ENCODE data around the gene DOK1. TPM values are rescaled to one million over a fixed set of nuclear protein-coding genes. Genes with fewer than 3 reads are reported as not detected.
"Not testable (repeated sequence)": the region's sequence is repeated elsewhere in the genome, so short reads cannot be mapped to it uniquely, and the experiment has no call there.

The DOK1 gene
- total and polyA plus RNA-seq, 2 donors: 6.0 to 18.7 TPM

DNA sequence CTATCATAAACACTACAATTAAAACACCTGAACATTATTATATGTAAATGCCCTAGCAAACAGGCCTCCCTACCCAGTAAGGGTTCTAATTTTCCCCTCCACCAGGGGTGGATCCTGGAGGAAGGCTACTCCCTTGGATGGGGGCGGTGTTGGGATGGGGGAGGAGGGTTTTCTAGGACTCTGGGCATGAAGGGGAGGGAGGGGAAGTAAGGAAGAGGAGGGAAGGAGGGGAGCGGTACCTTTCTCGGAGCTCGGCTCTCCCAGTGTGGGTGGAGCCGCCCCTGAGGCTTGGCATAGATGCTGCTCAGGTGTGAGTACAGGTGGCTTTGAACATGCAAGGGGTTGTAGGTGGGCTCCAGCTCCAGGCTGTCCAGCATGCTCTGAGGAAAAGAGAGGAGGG, 5.4 kb downstream of the DOK1 start:
- whole genome bisulfite sequencing: 27% methylated on average over 5 of the region's 5 CpGs
- Histone ChIP-seq H3K36me3 (ENCODE audit: insufficient read depth) (no peaks in the 10 kb centered on the region), H3K27ac (ENCODE audit: low read depth) (no peak overlapping the region), H3K4me3 (ENCODE audit: low read depth, low read length) (no peak overlapping the region), H3K4me1 (ENCODE audit: insufficient read depth) (no peaks in the 10 kb centered on the region)
- no peak for DNase-seq (ENCODE audit: extremely low spot score)

DNA sequence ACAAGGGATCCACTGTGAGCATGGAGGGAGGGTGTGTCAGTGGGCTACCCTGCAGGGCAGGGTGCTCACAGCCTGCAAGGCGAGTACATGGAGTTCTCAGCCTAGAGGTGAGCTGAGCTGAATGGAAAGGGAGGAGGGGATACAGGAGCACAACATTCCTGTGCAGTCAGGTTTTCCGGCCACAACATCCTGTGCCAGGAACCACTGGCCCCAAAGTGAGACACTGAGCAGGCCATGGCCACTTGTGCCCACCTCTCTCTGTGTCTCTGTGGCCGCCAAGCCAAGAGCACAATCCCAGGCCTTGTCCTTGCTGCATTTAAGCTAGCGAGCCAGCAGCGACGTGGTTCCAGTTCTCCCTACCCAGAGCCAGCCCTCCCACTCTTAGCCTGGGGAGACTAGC, 6.1 kb downstream of the DOK1 start:
- no peaks in the 10 kb centered on the region for H3K4me1 ChIP-seq (ENCODE audit: insufficient read depth)
- 49% methylated on average over 6 of the region's 6 CpGs for WGBS
- no peak overlapping the region for H3K27ac ChIP-seq (ENCODE audit: low read depth)
- no peaks in the 10 kb centered on the region for H3K36me3 ChIP-seq (ENCODE audit: insufficient read depth)
- no peak overlapping the region for H3K4me3 ChIP-seq (ENCODE audit: low read depth, low read length)
- DNase-seq (ENCODE audit: extremely low spot score): no peak

DNA sequence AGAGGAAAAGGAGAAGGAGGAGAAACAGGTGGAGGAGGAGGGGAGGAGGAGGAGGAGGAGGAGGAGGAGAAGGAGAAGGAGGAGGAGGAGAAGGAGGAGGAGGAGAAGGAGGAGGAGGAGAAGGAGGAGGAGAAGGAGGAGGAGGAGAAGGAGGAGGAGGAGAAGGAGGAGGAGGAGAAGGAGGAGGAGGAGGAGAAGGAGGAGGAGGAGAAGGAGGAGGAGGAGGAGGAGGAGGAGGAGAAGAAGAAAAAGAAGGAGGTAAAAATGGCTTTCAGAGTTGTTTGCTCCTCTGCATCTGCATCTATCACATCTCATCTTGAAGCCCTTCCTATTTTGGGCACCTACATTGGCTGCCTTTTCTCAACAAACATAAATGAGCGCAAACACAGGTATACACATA, 6.5 kb downstream of the DOK1 start:
- not testable (repeated sequence) for H3K4me1 ChIP-seq (ENCODE audit: insufficient read depth); H3K4me3 ChIP-seq (ENCODE audit: low read depth, low read length); H3K27ac ChIP-seq (ENCODE audit: low read depth); DNase-seq (ENCODE audit: extremely low spot score); H3K36me3 ChIP-seq (ENCODE audit: insufficient read depth)
- 97% methylated on average over 1 of the region's 1 CpG for WGBS

DNA sequence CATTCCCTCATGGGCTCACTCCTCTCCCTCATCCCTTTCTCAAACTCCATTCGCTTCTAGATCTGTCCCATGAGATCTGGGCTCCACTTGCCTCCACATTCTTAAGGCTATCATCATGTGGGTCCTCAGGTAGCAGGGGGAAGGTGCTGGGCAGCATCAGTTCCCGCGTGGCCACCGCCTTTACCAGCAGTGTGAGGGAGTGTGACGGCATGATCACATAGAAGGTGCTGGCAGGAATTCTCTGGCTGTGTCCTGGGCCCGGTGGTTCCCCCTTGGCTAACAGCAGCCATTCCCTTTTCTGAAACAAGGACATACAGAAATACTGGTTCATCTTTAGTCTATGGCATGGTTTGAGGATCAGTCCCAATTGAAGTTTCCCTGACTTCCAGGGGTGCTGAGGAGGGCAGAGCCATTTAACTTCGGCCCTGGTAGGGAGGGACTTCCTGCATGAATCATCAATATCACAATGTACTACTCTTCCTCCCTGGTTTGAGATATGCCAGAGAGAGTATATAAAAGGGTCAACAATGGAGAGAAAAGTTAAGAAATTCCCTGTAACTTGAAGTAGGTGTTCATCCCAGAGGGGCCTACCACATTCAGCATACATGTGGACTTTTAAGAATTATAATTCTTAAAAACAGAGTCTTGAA, 7.7 kb downstream of the DOK1 start:
- Histone ChIP-seq H3K4me3 (ENCODE audit: low read depth, low read length) (no peak overlapping the region), H3K27ac (ENCODE audit: low read depth) (no peak overlapping the region), H3K36me3 (ENCODE audit: insufficient read depth) (no peaks in the 10 kb centered on the region), H3K4me1 (ENCODE audit: insufficient read depth) (no peaks in the 10 kb centered on the region)
- WGBS: 80% methylated on average over 7 of the region's 7 CpGs
- DNase-seq (ENCODE audit: extremely low spot score): no peak

DNA sequence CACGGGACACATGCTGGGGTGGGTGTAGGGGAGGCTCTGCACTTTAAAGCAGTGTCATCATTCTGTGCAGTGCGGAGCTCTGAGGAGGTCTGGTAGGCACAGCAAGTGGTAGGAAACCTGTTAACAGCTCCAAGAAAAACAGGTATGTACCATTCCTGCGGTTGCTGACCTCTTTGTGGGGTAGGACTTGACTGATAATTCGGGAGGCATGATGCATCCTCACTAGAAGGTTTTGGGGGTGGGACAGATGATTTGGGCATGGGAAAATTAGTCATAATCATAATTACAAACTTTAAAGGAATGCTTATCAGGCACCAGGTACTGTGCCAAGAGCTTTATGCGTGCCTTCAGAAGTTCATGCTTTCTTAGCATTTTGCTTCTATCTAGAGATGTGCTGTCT, 9.7 kb downstream of the DOK1 start:
- H3K4me1 ChIP-seq (ENCODE audit: insufficient read depth): no peaks in the 10 kb centered on the region
- H3K4me3 ChIP-seq (ENCODE audit: low read depth, low read length): no peak overlapping the region
- H3K36me3 ChIP-seq (ENCODE audit: insufficient read depth): no peaks in the 10 kb centered on the region
- no peak overlapping the region for H3K27ac ChIP-seq (ENCODE audit: low read depth)
- WGBS: 70% methylated on average over 5 of the region's 5 CpGs
- no peak for DNase-seq (ENCODE audit: extremely low spot score)

DNA sequence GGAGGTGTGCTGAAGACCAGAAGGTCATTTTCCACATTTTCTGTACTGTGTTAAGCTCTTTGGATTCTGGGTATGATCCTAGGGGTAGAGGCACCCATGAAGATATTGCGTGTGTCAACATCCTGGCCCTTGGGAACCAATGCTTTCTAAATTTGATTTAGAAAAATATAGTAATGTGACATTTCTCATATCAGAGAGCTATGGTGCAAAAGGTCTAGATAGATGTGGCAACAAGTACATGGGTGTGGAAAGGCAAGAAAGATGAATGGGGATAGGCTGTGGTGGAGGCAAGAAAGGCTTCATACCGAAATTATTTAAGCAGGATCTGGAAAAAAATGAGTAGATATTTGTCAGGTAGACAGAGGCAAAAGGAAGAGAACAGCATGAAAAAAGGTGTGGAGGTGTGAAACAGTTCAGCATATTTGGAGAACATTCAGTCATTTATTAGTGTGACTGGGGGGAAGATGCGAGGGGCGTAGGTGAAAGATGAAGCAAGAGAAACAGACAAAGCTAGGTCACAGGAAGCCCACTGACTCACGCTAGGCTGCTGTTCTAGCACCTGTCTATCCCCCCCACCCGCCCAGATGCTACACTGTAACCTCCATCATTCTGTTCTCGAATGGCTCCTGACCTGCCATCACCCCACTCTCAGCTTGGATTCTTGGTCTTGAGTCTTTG, 11.7 kb downstream of the DOK1 start:
- DNase-seq (ENCODE audit: extremely low spot score): no peak
- Histone ChIP-seq H3K27ac (ENCODE audit: low read depth) (no peak overlapping the region), H3K4me1 (ENCODE audit: insufficient read depth) (no peaks in the 10 kb centered on the region), H3K4me3 (ENCODE audit: low read depth, low read length) (no peak overlapping the region), H3K36me3 (ENCODE audit: insufficient read depth) (no peaks in the 10 kb centered on the region)
- 74% methylated on average over 7 of the region's 7 CpGs for WGBS

DNA sequence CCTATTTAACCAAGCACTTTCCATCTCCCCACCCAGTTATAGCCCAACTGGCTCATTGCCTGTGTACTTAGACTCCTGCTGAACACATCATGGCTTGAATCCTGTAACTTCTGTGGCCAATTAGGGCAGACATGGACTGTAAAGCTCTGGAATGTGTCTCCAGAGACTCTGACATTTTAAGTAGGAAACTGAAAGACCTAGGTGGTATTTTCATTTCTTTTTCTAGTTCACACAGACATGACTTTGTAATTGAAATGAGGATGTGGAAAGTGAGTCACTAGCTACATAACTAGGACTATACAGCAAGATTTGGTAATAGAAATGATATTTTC, 12.2 kb downstream of the DOK1 start:
- H3K4me3 ChIP-seq (ENCODE audit: low read depth, low read length): no peak overlapping the region
- H3K4me1 ChIP-seq (ENCODE audit: insufficient read depth): no peaks in the 10 kb centered on the region
- no peaks in the 10 kb centered on the region for H3K36me3 ChIP-seq (ENCODE audit: insufficient read depth)
- DNase-seq (ENCODE audit: extremely low spot score): no peak
- no peak overlapping the region for H3K27ac ChIP-seq (ENCODE audit: low read depth)

DNA sequence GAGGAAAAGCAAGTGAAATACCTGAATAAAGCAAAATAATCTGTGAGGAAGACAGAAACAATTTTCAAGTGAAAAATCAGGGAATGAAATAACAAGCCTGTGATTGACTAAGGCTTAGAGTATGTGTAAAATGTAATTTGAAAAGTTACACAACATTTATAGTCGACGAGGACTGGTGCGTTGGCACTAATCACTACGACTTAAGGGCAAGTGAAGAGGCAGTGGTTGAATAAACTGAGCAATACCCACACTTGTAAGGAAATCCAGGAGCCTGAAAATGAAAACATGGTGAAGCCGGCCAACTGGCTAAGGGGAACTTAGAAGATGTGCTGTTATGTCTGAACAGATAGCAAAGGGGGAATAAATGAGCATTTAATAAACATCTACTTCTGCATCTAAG, 13.4 kb downstream of the DOK1 start:
- no peak for DNase-seq (ENCODE audit: extremely low spot score)
- no peak overlapping the region for H3K27ac ChIP-seq (ENCODE audit: low read depth)
- WGBS: 64% methylated on average over 5 of the region's 5 CpGs

DNA sequence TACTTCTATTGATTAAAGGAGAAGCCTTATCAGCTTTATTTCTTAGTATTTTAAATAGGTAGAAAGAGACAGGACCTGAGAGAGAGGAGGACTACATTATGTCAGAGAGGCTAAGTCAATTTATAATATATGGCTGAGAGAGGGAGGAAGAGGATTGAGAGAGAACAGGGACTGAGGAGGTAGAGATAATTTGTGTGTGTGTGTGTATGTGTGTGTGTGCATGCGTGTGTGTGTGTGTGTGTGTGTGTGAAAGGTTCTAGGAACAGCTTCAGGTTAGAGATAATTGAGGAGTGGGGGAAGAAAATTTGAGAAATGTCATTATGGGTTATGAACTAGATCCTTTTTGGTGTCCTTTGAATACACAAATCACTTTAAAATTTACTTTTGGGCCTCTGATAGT, 15.2 kb downstream of the DOK1 start:
- Histone ChIP-seq H3K36me3 (ENCODE audit: insufficient read depth) (no peaks in the 10 kb centered on the region), H3K4me3 (ENCODE audit: low read depth, low read length) (no peak overlapping the region), H3K27ac (ENCODE audit: low read depth) (no peak overlapping the region), H3K4me1 (ENCODE audit: insufficient read depth) (no peaks in the 10 kb centered on the region)
- 83% methylated on average over 1 of the region's 1 CpG for WGBS
- DNase-seq (ENCODE audit: extremely low spot score): no peak

More for the DNA sequence above, 13.4 kb downstream of the DOK1 start:
- Histone ChIP-seq H3K36me3 (ENCODE audit: insufficient read depth) (no peaks in the 10 kb centered on the region), H3K4me1 (ENCODE audit: insufficient read depth) (no peaks in the 10 kb centered on the region), H3K4me3 (ENCODE audit: low read depth, low read length) (no peak overlapping the region)

DNA sequence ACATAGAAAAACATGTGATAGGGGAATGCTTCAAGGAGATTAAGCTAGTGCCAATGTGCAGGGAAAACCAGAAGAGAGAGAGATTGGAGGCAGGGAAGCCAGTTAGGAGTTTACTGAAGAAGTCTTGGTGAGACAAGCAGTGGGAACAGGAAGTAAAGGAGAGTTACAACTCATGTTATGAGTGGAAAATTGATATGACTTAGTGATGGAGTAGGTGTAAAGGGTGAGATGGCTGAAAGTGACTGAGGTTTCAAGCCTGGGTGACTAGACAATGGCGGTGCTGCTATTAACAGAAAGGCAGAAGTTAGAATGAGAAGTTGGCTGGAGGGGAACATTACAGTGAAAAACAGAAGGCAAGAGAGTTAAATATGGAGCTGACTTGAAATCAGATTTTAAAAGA, 16.5 kb downstream of the DOK1 start:
- H3K4me1 ChIP-seq (ENCODE audit: insufficient read depth): no peaks in the 10 kb centered on the region
- no peak overlapping the region for H3K4me3 ChIP-seq (ENCODE audit: low read depth, low read length)
- DNase-seq (ENCODE audit: extremely low spot score): no peak
- no peaks in the 10 kb centered on the region for H3K36me3 ChIP-seq (ENCODE audit: insufficient read depth)
- H3K27ac ChIP-seq (ENCODE audit: low read depth): no peak overlapping the region
- WGBS: 80% methylated on average over 1 of the region's 1 CpG

DNA sequence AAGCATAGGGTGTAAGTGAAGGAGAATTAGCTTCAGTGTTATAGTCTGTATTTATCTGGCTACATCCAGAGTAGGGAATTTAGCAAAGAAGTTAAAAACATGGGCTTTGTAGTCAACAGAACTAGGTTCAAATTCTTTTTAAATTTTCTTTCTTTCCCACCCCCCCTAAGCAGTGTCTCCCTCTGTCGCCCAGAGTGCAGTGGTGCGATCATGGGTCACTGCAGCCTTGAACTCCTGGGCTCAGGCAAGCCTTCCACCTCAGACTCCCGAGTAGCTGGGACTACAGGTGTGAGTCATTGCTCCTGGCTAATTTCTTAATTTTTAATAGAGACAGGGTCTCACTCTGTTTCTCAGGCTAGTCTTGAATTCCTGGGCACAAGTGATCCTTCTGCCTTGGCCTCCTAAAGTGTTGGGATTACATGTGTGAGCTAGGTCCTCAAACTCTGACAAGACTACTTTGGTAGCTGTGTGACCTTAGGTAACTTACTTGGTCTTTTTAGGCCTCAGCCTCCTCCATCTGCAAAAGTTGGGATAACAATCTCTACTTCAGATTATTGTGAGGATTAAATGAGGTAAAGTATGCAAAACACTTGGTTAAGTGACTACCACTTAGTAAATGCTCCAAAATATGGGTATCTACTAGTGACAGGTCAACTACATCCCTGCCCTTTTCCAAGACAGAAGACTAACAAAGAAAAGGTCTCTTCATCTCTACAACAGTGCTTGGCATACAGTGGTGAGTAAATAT, 17.8 kb downstream of the DOK1 start:
- WGBS: 77% methylated on average over 3 of the region's 3 CpGs
- no peak overlapping the region for H3K4me3 ChIP-seq (ENCODE audit: low read depth, low read length)

DNA sequence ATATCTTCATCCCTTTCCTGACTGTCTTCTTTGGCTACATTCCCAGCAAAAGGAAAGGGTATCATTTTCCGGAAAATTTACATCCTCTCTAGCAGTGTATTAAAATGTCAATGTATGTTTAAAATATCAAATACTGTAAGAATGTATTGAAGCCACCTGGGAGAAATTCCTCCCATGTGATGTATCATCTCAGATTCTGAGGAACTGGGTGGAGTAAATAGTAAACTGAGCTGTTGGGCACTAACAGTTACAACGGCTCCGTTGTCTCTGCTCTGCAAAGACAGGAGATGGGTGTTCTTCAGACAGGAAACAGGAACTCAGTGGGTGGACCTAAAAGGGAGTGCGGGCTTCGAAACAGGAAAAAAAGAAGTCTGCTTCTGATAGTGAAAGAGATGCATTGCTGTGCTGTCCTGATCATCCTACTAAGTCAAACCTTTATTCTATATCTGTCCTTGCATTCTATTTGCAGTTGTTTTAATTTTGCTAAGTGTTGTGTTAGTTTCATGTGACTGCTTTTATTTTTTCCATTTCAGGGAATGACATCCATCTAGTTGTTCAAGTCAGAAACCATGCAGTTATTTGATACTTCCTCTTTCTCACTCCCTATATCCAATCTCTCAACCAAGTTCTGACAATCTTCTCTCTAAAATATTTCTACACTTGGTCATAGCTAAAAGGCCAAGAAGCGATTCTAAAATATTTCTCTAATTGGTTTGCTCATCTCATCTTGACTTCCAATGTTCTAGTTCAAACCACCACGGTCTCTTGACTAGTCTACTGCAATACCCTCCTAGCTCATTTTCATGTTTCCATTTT, 19.4 kb downstream of the DOK1 start:
- Histone ChIP-seq H3K4me1 (ENCODE audit: insufficient read depth) (no peaks in the 10 kb centered on the region), H3K36me3 (ENCODE audit: insufficient read depth) (no peaks in the 10 kb centered on the region), H3K4me3 (ENCODE audit: low read depth, low read length) (no peak overlapping the region), H3K27ac (ENCODE audit: low read depth) (no peak overlapping the region)
- no peak for DNase-seq (ENCODE audit: extremely low spot score)
- WGBS: 37% methylated on average over 7 of the region's 7 CpGs

More for the DNA sequence above, 17.8 kb downstream of the DOK1 start:
- no peaks in the 10 kb centered on the region for H3K4me1 ChIP-seq (ENCODE audit: insufficient read depth)
- H3K36me3 ChIP-seq (ENCODE audit: insufficient read depth): no peaks in the 10 kb centered on the region
- no peak overlapping the region for H3K27ac ChIP-seq (ENCODE audit: low read depth)
- DNase-seq (ENCODE audit: extremely low spot score): no peak

DNA sequence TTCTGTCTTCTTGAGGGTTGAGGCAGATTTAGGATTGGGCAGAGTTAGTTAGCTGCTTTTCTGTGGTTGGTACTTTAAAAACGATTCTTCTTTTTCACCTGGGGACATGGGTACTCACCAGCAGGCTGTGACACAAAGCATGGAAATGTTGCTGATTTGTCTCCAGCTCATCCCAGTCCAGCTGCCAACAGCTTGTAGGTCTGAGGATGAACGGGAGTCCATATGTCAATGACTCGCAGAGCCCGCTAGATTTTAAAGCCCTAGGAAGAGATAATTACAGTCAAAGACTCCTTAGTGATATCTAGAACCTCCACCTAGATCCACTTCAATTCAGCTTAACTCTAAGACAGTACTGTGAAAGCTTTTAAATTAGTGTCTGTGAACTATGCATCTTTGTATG, 20.8 kb downstream of the DOK1 start:
- H3K27ac ChIP-seq (ENCODE audit: low read depth): no peak overlapping the region
- 87% methylated on average over 4 of the region's 4 CpGs for WGBS
- no peak overlapping the region for H3K4me3 ChIP-seq (ENCODE audit: low read depth, low read length)
- H3K4me1 ChIP-seq (ENCODE audit: insufficient read depth): no peaks in the 10 kb centered on the region
- no peaks in the 10 kb centered on the region for H3K36me3 ChIP-seq (ENCODE audit: insufficient read depth)
- DNase-seq (ENCODE audit: extremely low spot score): no peak
